Measurements from ENCODE around the gene TRAPPC3L. TPM values are rescaled to one million over a fixed set of nuclear protein-coding genes. Genes with fewer than 3 reads are reported as not detected.

Gene TRAPPC3L
- total RNA-seq, 1 donor from 2014 or later = not detected

Other genes starting within 250 kb of the TRAPPC3L start
- gene DSE, start 174.7 kb downstream of the TRAPPC3L start, total RNA-seq = 116 TPM
- 0.77 TPM for gene CALHM6, start 84.3 kb downstream of the TRAPPC3L start, total RNA-seq
- gene CALHM5, start 34.0 kb downstream of the TRAPPC3L start, total RNA-seq = 2.8 TPM
- not detected for gene CALHM4, start 8.1 kb upstream of the TRAPPC3L start, total RNA-seq
- gene RWDD1, start 25.8 kb upstream of the TRAPPC3L start, total RNA-seq = 49.7 TPM
- gene RSPH4A, start 70.8 kb upstream of the TRAPPC3L start, total RNA-seq = 0.58 TPM
- gene ZUP1, start 123.1 kb upstream of the TRAPPC3L start, total RNA-seq = 9.2 TPM
- 13.5 TPM for gene KPNA5, start 135.5 kb upstream of the TRAPPC3L start, total RNA-seq
- gene FAM162B, start 220.0 kb upstream of the TRAPPC3L start, total RNA-seq = 5.1 TPM